Endodermal cell (in vitro differentiated cells): ENCODE data around the gene TTLL9. TPM values are rescaled to one million over a fixed set of nuclear protein-coding genes. Genes with fewer than 3 reads are reported as not detected.

Experiments used
- DNase-seq: peaks from one replicate; pipeline ENCODE4 v3.0.0-alpha.2; 2017
- H3K27ac ChIP-seq: 2 replicates; pipeline ENCODE4 v1.5.1; 2013; ENCODE audit warnings: mild to moderate bottlenecking, low read depth, low read length, moderate library complexity
- H3K27me3 ChIP-seq: 2 replicates; pipeline ENCODE4 v1.6.1; 2013; ENCODE audit warnings: mild to moderate bottlenecking, low read length, moderate library complexity; ENCODE audit not compliant: insufficient read depth, control insufficient read depth, poor library complexity, severe bottlenecking
- H3K36me3 ChIP-seq: 2 replicates; pipeline ENCODE4 v1.7.0; 2013; ENCODE audit warnings: mild to moderate bottlenecking, low read length, moderate library complexity; ENCODE audit not compliant: control insufficient read depth, insufficient read depth
- H3K4me1 ChIP-seq: one replicate; pipeline ENCODE4 v1.7.0; 2013; ENCODE audit warnings: low read length; ENCODE audit not compliant: control insufficient read depth, insufficient read depth
- H3K4me3 ChIP-seq: 2 replicates; pipeline ENCODE4 v1.5.1; 2013; ENCODE audit warnings: mild to moderate bottlenecking, low read length, moderate library complexity
- H3K9ac ChIP-seq: 2 replicates; pipeline ENCODE4 v1.6.1; 2013; ENCODE audit warnings: mild to moderate bottlenecking, low read length, moderate library complexity; ENCODE audit not compliant: poor library complexity, severe bottlenecking; ENCODE audit errors: extremely low read depth
- H3K9me3 ChIP-seq: 2 replicates; pipeline ENCODE4 v1.6.1; 2013; ENCODE audit warnings: mild to moderate bottlenecking, low read length, moderate library complexity; ENCODE audit not compliant: control insufficient read depth
- H3K27ac Mint-ChIP-seq: 2 replicates; pipeline ENCODE4 v1.8.0; 2020; ENCODE audit warnings: mixed read lengths
- H3K27me3 Mint-ChIP-seq: 2 replicates; pipeline ENCODE4 v1.8.0; 2021; ENCODE audit warnings: mild to moderate bottlenecking, mixed read lengths; ENCODE audit not compliant: insufficient read depth
- H3K36me3 Mint-ChIP-seq: 2 replicates; pipeline ENCODE4 v1.8.0; 2020; ENCODE audit warnings: low read depth, mixed read lengths
- H3K4me1 Mint-ChIP-seq: 2 replicates; pipeline ENCODE4 v1.8.0; 2020; ENCODE audit warnings: mixed read lengths
- H3K4me3 Mint-ChIP-seq: 2 replicates; pipeline ENCODE4 v1.8.0; 2020; ENCODE audit warnings: mild to moderate bottlenecking, moderate library complexity, mixed read lengths
- H3K9me3 Mint-ChIP-seq: 2 replicates; pipeline ENCODE4 v1.8.0; 2020; ENCODE audit warnings: mild to moderate bottlenecking, mixed read lengths
- CTCF ChIP-seq: fragments of 200-600 bp; sonication (generic); conservative IDR thresholded peaks from 2 replicates; pipeline ENCODE4 v1.5.0; 2021; ENCODE audit warnings: antibody characterized with exemption, mild to moderate bottlenecking
- WGBS, 2 experiments: methylation state at CpG; one replicate each; pipeline versions ENCODE4 v1.1.5 to v1.1.7; 2013; ENCODE audit warnings: missing lambda C conversion rate in 2 of 2, mixed read lengths in 1 of 2; ENCODE audit not compliant: insufficient coverage in 1 of 2, insufficient read length in 1 of 2; 5-methylcytosine and 5-hydroxymethylcytosine counted together
- total RNA-seq, 2 donors: library from RNA; stranded (reverse); fragmentation: NEBNext Ultra II Directional in 1 of 2; extraction: Animal tissue kit (Norgen Biotek cat#: 25700) in 1 of 2; gene quantifications; 2 replicates in 1 of 2; 3 replicates in 1 of 2; pipeline ENCODE4 v1.2.1, GENCODE V29; 2021

TTLL9 gene
- total RNA-seq, 2 donors from 2014 or later = 0.29 to 0.51 TPM

- H3K4me3 Mint-ChIP-seq = no peak within 1 kb of the TSS
- H3K9me3 ChIP-seq = no peaks in the 10 kb centered on the region
- H3K27me3 Mint-ChIP-seq = peaks cover 37% of the 10 kb centered on the region
- 75 to 83% methylated on average over 12 to 20 of the region's 21 CpGs for WGBS, 2 experiments
- H3K27me3 ChIP-seq = no peaks in the 10 kb centered on the region
- no peak within 1 kb of the TSS for H3K9ac ChIP-seq
- TF ChIP-seq CTCF = no peak
- no peak within 1 kb of the TSS for H3K4me3 ChIP-seq
- H3K4me1 Mint-ChIP-seq = peaks cover 12% of the 10 kb centered on the region
- H3K4me1 ChIP-seq = peaks cover 5% of the 10 kb centered on the region
- H3K36me3 Mint-ChIP-seq = no peaks in the 10 kb centered on the region
- DNase-seq = peak; percentile 83
- peak within 1 kb of the TSS; percentile 66 for H3K27ac ChIP-seq
- H3K36me3 ChIP-seq = no peaks in the 10 kb centered on the region
- H3K27ac Mint-ChIP-seq = no peak within 1 kb of the TSS
- H3K9me3 Mint-ChIP-seq = no peaks in the 10 kb centered on the region
These were observed 25.1 kb upstream of the TTLL9 start, which contains the start of gene FOXS1 for GRCh38 chr20:31845300-31845863. Gene FOXS1, minus strand, starts transcription at chr20:31845604. Its CDS starts 62 bp downstream, at chr20:31845542.

- peaks cover 7% of the 10 kb centered on the region for H3K4me1 Mint-ChIP-seq
- H3K36me3 ChIP-seq = no peaks in the 10 kb centered on the region
- no peak overlapping the region for H3K4me3 Mint-ChIP-seq
- H3K9me3 Mint-ChIP-seq = no peaks in the 10 kb centered on the region
- no peaks in the 10 kb centered on the region for H3K36me3 Mint-ChIP-seq
- no peak for DNase-seq
- no peak for TF ChIP-seq CTCF
- no peak overlapping the region for H3K27ac ChIP-seq
- no peak overlapping the region for H3K27ac Mint-ChIP-seq
- 68 to 80% methylated on average over 1 to 3 of the region's 3 CpGs for WGBS, 2 experiments
- no peak overlapping the region for H3K9ac ChIP-seq
- H3K4me3 ChIP-seq = no peak overlapping the region
- H3K9me3 ChIP-seq = no peaks in the 10 kb centered on the region
- H3K4me1 ChIP-seq = no peaks in the 10 kb centered on the region
- peaks cover 51% of the 10 kb centered on the region for H3K27me3 Mint-ChIP-seq
- H3K27me3 ChIP-seq = peaks cover 5% of the 10 kb centered on the region
These were observed 23.7 kb upstream of the TTLL9 start for GRCh38 chr20:31846793-31847138.

GRCh38 chr20:31848088-31848999, 22.1 kb upstream of the TTLL9 start:
- 93 to 96% methylated on average over 12 to 32 of the region's 32 CpGs for WGBS, 2 experiments
- H3K27ac Mint-ChIP-seq = no peak overlapping the region
- DNase-seq = no peak

More at GRCh38 chr20:31848088-31848999, 22.1 kb upstream of the TTLL9 start:
- Mint-ChIP-seq H3K36me3 (no peaks in the 10 kb centered on the region), H3K4me3 (no peak overlapping the region), H3K27me3 (peaks cover 60% of the 10 kb centered on the region), H3K9me3 (no peaks in the 10 kb centered on the region), H3K4me1 (no peaks in the 10 kb centered on the region)
- peaks cover 5% of the 10 kb centered on the region for H3K27me3 ChIP-seq
- no peak overlapping the region for H3K9ac ChIP-seq
- H3K27ac ChIP-seq = no peak overlapping the region
- no peaks in the 10 kb centered on the region for H3K9me3 ChIP-seq
- no peaks in the 10 kb centered on the region for H3K4me1 ChIP-seq
- H3K36me3 ChIP-seq = no peaks in the 10 kb centered on the region
- no peak for TF ChIP-seq CTCF
- H3K4me3 ChIP-seq = no peak overlapping the region
